GM12878 (cell line): ENCODE measurements around the gene ARHGEF33.

Source experiments
- ASH2L ChIP-seq: fragments of 300-600, 200-600 bp; sonication (generic); IDR thresholded peaks from 2 replicates; pipeline ENCODE4 v1.6.1; 2017; ENCODE audit warnings: low read depth, mild to moderate bottlenecking, borderline replicate concordance
- CTCF ChIP-seq, 3 experiments: IDR thresholded peaks in 2 of 3; conservative IDR thresholded peaks in 1 of 3; 2 replicates each; pipeline ENCODE4 v1.5.1; 2011; ENCODE audit warnings: low read depth in 3 of 3, low read length in 3 of 3, mild to moderate bottlenecking in 3 of 3, control low read depth in 2 of 3, moderate library complexity in 2 of 3, inconsistent platforms in 1 of 3, mixed read lengths in 1 of 3; ENCODE audit not compliant: control insufficient read depth in 2 of 3, insufficient read depth in 1 of 3; ENCODE audit errors: extremely low read depth in 1 of 3
- EED ChIP-seq: sonication (generic); IDR thresholded peaks from 2 replicates; pipeline ENCODE4 v1.6.1; 2016; ENCODE audit warnings: antibody characterized with exemption, low read depth
- EP300 ChIP-seq, 2 experiments: fragments of 150-350 bp in 1 of 2; IDR thresholded peaks; 2 replicates each; pipeline ENCODE4 v1.6.1; 2011 to 2012; ENCODE audit warnings: low read depth in 2 of 2, low read length in 2 of 2, borderline replicate concordance in 1 of 2, improper control_type of control experiment in 1 of 2, inconsistent platforms in 1 of 2; ENCODE audit not compliant: control insufficient read depth in 1 of 2
- EZH2 ChIP-seq: IDR thresholded peaks from 2 replicates; pipeline ENCODE4 v1.6.1; 2012; ENCODE audit warnings: low read depth, mild to moderate bottlenecking, control low read depth, inconsistent platforms, low read length, borderline replicate concordance; ENCODE audit not compliant: control insufficient read depth
- POLR2AphosphoS2 ChIP-seq: IDR thresholded peaks from 2 replicates; pipeline ENCODE4 v1.6.1; 2011; ENCODE audit warnings: low read depth, mild to moderate bottlenecking, low read length, improper control_type of control experiment, moderate library complexity
- POLR2AphosphoS5 ChIP-seq: IDR thresholded peaks from 2 replicates; pipeline ENCODE4 v1.6.1; 2011; ENCODE audit warnings: mild to moderate bottlenecking, low read length, inconsistent platforms
- TAF1 ChIP-seq: IDR thresholded peaks from 2 replicates; pipeline ENCODE4 v1.6.1; 2011; ENCODE audit warnings: mild to moderate bottlenecking, low read depth, low read length, borderline replicate concordance
- ZNF217 ChIP-seq: fragments of 450-650 bp; IDR thresholded peaks from 2 replicates; pipeline ENCODE4 v1.6.1; 2017; ENCODE audit warnings: antibody characterized with exemption, mild to moderate bottlenecking

- TF ChIP-seq CTCF (IDR thresholded peaks at IDR 0.05 in 2 of 3, conservative IDR thresholded peaks at IDR 0.05 in 1 of 3; ENCODE audit: control insufficient read depth in 2 of 3, extremely low read depth in 1 of 3, insufficient read depth in 1 of 3, low read depth in 3 of 3, low read length in 3 of 3), result no peak
- no peak for TF ChIP-seq ASH2L
- no peak for TF ChIP-seq ZNF217
- no peak for TF ChIP-seq EP300 (IDR thresholded peaks at IDR 0.05; ENCODE audit: borderline replicate concordance in 1 of 2, control insufficient read depth in 1 of 2, low read depth in 2 of 2, low read length in 2 of 2)
- TF ChIP-seq EED, result no peak
- no peak for TF ChIP-seq TAF1
- no peak for TF ChIP-seq EZH2
- TF ChIP-seq POLR2AphosphoS2, result no peak
- TF ChIP-seq POLR2AphosphoS5, result no peak
These were observed 102.2 kb downstream of the ARHGEF33 start for GRCh38 chr2:38991899-38992298.
